HG03565 (cell line): ENCODE data around the gene SLC38A7.
"Not testable (repeated sequence)": the region's sequence is repeated elsewhere in the genome, so short reads cannot be mapped to it uniquely, and the experiment has no call there.

ENCODE experiments used
- ATAC-seq: cut with Tn5 transposase; IDR thresholded peaks from one replicate; pipeline ENCODE4 v1.9.1; 2021; ENCODE audit warnings: mild to moderate bottlenecking, moderate library complexity; ENCODE audit not compliant: unreplicated experiment

Gene SLC38A7

GRCh38 chr16:58684354-58685083 lies at the start of gene SLC38A7:
TSS of gene SLC38A7 (minus strand) at chr16:58684770. CDS start at chr16:58680126, 4,644 bp downstream.
- peak; percentile 99 for ATAC-seq

- peak; percentile 89 for ATAC-seq
Measured at GRCh38 chr16:58733671-58734458, 49.3 kb upstream of the SLC38A7 start, which contains the start of gene GOT2. TSS of gene GOT2 (minus strand) at chr16:58734316. CDS start at chr16:58734228, 88 bp downstream.

GRCh38 chr16:58733248-58733670 lies 48.7 kb upstream of the SLC38A7 start:
- ATAC-seq = no peak

- peak; percentile 59 for ATAC-seq
Measured at GRCh38 chr16:58732545-58733247, 48.1 kb upstream of the SLC38A7 start.

- ATAC-seq = no peak
Measured at GRCh38 chr16:58730724-58731370, 46.3 kb upstream of the SLC38A7 start.

- ATAC-seq = no peak
Measured at GRCh38 chr16:58727796-58728568, 43.4 kb upstream of the SLC38A7 start.

GRCh38 chr16:58727028-58727781 lies 42.6 kb upstream of the SLC38A7 start:
- ATAC-seq = no peak

- no peak for ATAC-seq
Measured at GRCh38 chr16:58723109-58723508, 38.5 kb upstream of the SLC38A7 start.

GRCh38 chr16:58717994-58718393 lies 33.4 kb upstream of the SLC38A7 start:
- ATAC-seq = no peak

- ATAC-seq = no peak
Measured at GRCh38 chr16:58716468-58716867, 31.9 kb upstream of the SLC38A7 start.

GRCh38 chr16:58713742-58714141 lies 29.2 kb upstream of the SLC38A7 start:
- no peak for ATAC-seq

GRCh38 chr16:58709333-58709732 lies 24.8 kb upstream of the SLC38A7 start:
- no peak for ATAC-seq

- no peak for ATAC-seq
Measured at GRCh38 chr16:58699151-58699550, 14.6 kb upstream of the SLC38A7 start.

GRCh38 chr16:58695368-58695767 lies 10.8 kb upstream of the SLC38A7 start:
- ATAC-seq = no peak

GRCh38 chr16:58692450-58692849 lies 7.9 kb upstream of the SLC38A7 start:
- ATAC-seq = no peak

GRCh38 chr16:58686985-58687706 lies 2.6 kb upstream of the SLC38A7 start:
- ATAC-seq = not testable (repeated sequence)

- ATAC-seq = no peak
Measured at GRCh38 chr16:58685084-58685449, 497 bp upstream of the SLC38A7 start.

- ATAC-seq = no peak
Measured at GRCh38 chr16:58684001-58684353, 593 bp downstream of the SLC38A7 start.

- no peak for ATAC-seq
Measured at GRCh38 chr16:58679763-58680162, 4.8 kb downstream of the SLC38A7 start.
